ENCODE data around the gene AVPI1.
"Not testable (repeated sequence)": the region's sequence is repeated elsewhere in the genome, so short reads cannot be mapped to it uniquely, and the experiment has no call there.

- not testable (repeated sequence) for TF ChIP-seq CTCF, POLR2A (IDR thresholded peaks at IDR 0.05)
These were observed 44.4 kb downstream of the AVPI1 start for GRCh38 chr10:97642471-97643159.
